ENCODE measurements around the gene INPP5D. TPM values are rescaled to one million over a fixed set of nuclear protein-coding genes. Genes with fewer than 3 reads are reported as not detected.

Gene INPP5D
- total RNA-seq, 4 donors from 2014 or later: 8.0 to 12.5 (median 11.9) TPM

DNA sequence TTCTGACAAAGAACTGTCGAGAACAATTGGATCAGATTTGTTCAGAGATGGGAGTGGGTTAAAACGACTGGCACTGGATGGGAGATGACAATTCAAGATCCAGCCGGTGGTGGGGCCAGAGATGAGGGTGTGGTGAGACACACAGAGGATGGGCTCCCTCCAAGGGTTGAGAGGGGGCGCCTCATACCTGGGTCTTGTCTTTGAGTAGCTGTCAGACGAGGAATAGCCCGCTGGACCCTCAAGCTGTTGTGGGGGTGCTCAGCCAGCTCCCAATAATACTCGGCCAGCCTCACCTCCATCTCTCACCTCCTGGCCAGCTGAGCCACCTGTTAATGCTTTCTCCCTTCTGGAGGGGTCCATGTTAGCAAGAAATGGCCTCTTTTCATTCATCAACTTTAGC, 14.0 kb downstream of the INPP5D start:
- no peak for DNase-seq (ENCODE audit: extremely low spot score)
- intact Hi-C loops (cut with DNase I): no loop called here
- TF ChIP-seq POLR2AphosphoS5 (IDR thresholded peaks at IDR 0.05) (no peak), POLR2A (IDR thresholded peaks at IDR 0.05; ENCODE audit: low read depth) (no peak), EP300 (IDR thresholded peaks at IDR 0.05) (no peak), CTCF (IDR thresholded peaks at IDR 0.05) (no peak)
- Histone ChIP-seq H3K27me3 (peaks cover 0 to 4% (median 0%) of the 10 kb centered on the region in 4 donors), H3K4me1 (peaks cover 0 to 10% (median 9%) of the 10 kb centered on the region in 4 donors), H3K36me3 (peaks cover 0 to 9% (median 0%) of the 10 kb centered on the region in 4 donors), H3K27ac (replicated peaks in 1 of 4) (no peak overlapping the region), H3K9me3 (peaks cover 0 to 14% (median 0%) of the 10 kb centered on the region in 4 donors), H3K4me3 (no peak overlapping the region)
- WGBS: 69% methylated on average over 7 of the region's 7 CpGs

GRCh38 chr2:233075141-233075965, 15.2 kb downstream of the INPP5D start:
- intact Hi-C loops (cut with DNase I): no loop called here

GRCh38 chr2:233075966-233076339, 15.8 kb downstream of the INPP5D start:
- Histone ChIP-seq H3K27ac (replicated peaks in 1 of 4) (no peak overlapping the region), H3K4me3 (no peak overlapping the region), H3K4me1 (peaks cover 0 to 15% (median 10%) of the 10 kb centered on the region in 4 donors), H3K27me3 (peaks cover 0 to 4% (median 0%) of the 10 kb centered on the region in 4 donors), H3K36me3 (peaks cover 0 to 9% (median 0%) of the 10 kb centered on the region in 4 donors), H3K9me3 (peaks cover 0 to 12% (median 0%) of the 10 kb centered on the region in 4 donors)
- TF ChIP-seq EP300 (IDR thresholded peaks at IDR 0.05): no peak
- TF ChIP-seq CTCF (IDR thresholded peaks at IDR 0.05): no peak
- TF ChIP-seq POLR2AphosphoS5 (IDR thresholded peaks at IDR 0.05): no peak
- TF ChIP-seq POLR2A (IDR thresholded peaks at IDR 0.05; ENCODE audit: low read depth): no peak
- intact Hi-C loops (cut with DNase I): no loop called here
- no peak for DNase-seq (ENCODE audit: extremely low spot score)
- 35% methylated on average over 2 of the region's 2 CpGs for WGBS

More at GRCh38 chr2:233075141-233075965, 15.2 kb downstream of the INPP5D start:
- Histone ChIP-seq H3K4me3 (no peak overlapping the region), H3K36me3 (peaks cover 0 to 9% (median 0%) of the 10 kb centered on the region in 4 donors), H3K27me3 (peaks cover 0 to 4% (median 0%) of the 10 kb centered on the region in 4 donors), H3K27ac (replicated peaks in 1 of 4) (no peak overlapping the region), H3K4me1 (peaks cover 0 to 15% (median 12%) of the 10 kb centered on the region in 4 donors), H3K9me3 (peaks cover 0 to 14% (median 0%) of the 10 kb centered on the region in 4 donors)
- no peak for DNase-seq (ENCODE audit: extremely low spot score)
- TF ChIP-seq POLR2AphosphoS5 (IDR thresholded peaks at IDR 0.05): no peak
- no peak for TF ChIP-seq CTCF (IDR thresholded peaks at IDR 0.05)
- TF ChIP-seq POLR2A (IDR thresholded peaks at IDR 0.05; ENCODE audit: low read depth): no peak
- no peak for TF ChIP-seq EP300 (IDR thresholded peaks at IDR 0.05)
- 72% methylated on average over 6 of the region's 6 CpGs for WGBS

DNA sequence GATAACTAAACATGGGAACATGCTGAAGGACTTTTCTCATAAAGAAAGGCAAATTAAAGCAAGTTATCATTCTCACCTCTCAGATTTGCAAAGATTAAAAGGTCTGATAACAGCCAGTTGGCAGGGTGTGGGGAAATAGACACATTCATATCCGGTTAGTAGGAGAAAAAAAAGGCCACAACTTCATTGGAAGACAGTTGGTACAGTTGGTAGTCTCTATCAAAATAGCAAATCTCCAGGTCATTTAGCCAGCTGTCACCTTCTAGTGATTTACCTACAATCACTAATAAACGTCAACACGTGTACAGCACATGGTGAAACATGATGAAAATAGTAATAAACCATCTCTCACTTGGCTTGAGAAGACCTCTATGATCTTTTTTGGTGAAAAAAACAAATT, 16.6 kb downstream of the INPP5D start:
- TF ChIP-seq EP300 (IDR thresholded peaks at IDR 0.05): no peak
- no peak for TF ChIP-seq CTCF (IDR thresholded peaks at IDR 0.05)
- no peak for TF ChIP-seq POLR2A (IDR thresholded peaks at IDR 0.05; ENCODE audit: low read depth)
- no peak for TF ChIP-seq POLR2AphosphoS5 (IDR thresholded peaks at IDR 0.05)
- peaks cover 0 to 5% (median 0%) of the 10 kb centered on the region in 4 donors for H3K9me3 ChIP-seq
- H3K36me3 ChIP-seq: peaks cover 0 to 9% (median 0%) of the 10 kb centered on the region in 4 donors
- WGBS: 67% methylated on average over 3 of the region's 3 CpGs
- no peak overlapping the region for H3K4me3 ChIP-seq
- intact Hi-C loops (cut with DNase I): no loop called here
- H3K27ac ChIP-seq (replicated peaks in 1 of 4): no peak overlapping the region
- DNase-seq (ENCODE audit: extremely low spot score): no peak
- H3K27me3 ChIP-seq: peaks cover 0 to 4% (median 0%) of the 10 kb centered on the region in 4 donors
- H3K4me1 ChIP-seq: peaks cover 0 to 16% (median 12%) of the 10 kb centered on the region in 4 donors
